Esophagus squamous epithelium (tissue), 4 donors: ENCODE results near the gene TMEM164.

Experiments
- POLR2A ChIP-seq, 4 donors: fragments of 450-650 bp; IDR thresholded peaks; one replicate each; pipeline ENCODE4 v1.6.1; 2017; ENCODE audit warnings: antibody characterized with exemption in 4 of 4, mild to moderate bottlenecking in 4 of 4, moderate library complexity in 3 of 4
- TF ChIP-seq, protein P1 (sequence below), 6 experiments: fragments of 450-650 bp in 4 of 6; fragments of 200-600 bp in 2 of 6; sonication (generic) in 2 of 6; IDR thresholded peaks; one replicate each; pipeline ENCODE4 v1.5.1; 2016 to 2019; ENCODE audit warnings: antibody characterized with exemption in 6 of 6, mild to moderate bottlenecking in 4 of 6, moderate library complexity in 4 of 6

DNA sequence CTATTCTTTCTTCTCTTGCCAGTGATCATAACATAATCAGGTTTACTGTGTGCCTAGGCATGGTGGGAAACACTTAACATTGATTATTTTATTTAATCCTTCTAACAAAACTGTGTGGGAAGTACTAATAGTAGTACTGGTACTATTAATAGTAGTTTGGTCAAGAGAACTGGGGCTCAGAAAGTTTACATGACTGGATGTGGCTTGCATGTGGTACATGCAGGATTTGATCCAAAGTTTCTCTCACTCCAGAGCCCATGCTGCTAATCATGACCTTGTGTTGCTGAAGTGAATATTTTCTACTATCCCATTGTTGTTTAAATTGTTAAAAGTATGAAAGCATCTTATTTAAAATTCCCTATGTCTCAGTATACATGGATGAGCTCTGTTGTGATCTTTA lies 78.4 kb downstream of the TMEM164 start:
- TF ChIP-seq, protein P1, sequence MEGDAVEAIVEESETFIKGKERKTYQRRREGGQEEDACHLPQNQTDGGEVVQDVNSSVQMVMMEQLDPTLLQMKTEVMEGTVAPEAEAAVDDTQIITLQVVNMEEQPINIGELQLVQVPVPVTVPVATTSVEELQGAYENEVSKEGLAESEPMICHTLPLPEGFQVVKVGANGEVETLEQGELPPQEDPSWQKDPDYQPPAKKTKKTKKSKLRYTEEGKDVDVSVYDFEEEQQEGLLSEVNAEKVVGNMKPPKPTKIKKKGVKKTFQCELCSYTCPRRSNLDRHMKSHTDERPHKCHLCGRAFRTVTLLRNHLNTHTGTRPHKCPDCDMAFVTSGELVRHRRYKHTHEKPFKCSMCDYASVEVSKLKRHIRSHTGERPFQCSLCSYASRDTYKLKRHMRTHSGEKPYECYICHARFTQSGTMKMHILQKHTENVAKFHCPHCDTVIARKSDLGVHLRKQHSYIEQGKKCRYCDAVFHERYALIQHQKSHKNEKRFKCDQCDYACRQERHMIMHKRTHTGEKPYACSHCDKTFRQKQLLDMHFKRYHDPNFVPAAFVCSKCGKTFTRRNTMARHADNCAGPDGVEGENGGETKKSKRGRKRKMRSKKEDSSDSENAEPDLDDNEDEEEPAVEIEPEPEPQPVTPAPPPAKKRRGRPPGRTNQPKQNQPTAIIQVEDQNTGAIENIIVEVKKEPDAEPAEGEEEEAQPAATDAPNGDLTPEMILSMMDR (IDR thresholded peaks at IDR 0.05) = no peak
- no peak for TF ChIP-seq POLR2A (IDR thresholded peaks at IDR 0.05)
